Progenitor cell of endocrine pancreas (in vitro differentiated cells): ENCODE results near the gene AHRR. TPM values are rescaled to one million over a fixed set of nuclear protein-coding genes. Genes with fewer than 3 reads are reported as not detected.

Source experiments
- DNase-seq: peaks from one replicate; pipeline ENCODE4 v3.0.0; 2021; ENCODE audit warnings: low spot score; ENCODE audit not compliant: unreplicated experiment
- H3K27ac Mint-ChIP-seq: 2 replicates; pipeline ENCODE4 v1.8.0; 2021; ENCODE audit warnings: mild to moderate bottlenecking, moderate library complexity, mixed read lengths
- H3K27me3 Mint-ChIP-seq: 2 replicates; pipeline ENCODE4 v1.8.0; 2021; ENCODE audit warnings: mixed read lengths
- H3K36me3 Mint-ChIP-seq: 2 replicates; pipeline ENCODE4 v1.8.0; 2022; ENCODE audit warnings: mixed read lengths; ENCODE audit not compliant: insufficient read depth
- H3K4me1 Mint-ChIP-seq: 2 replicates; pipeline ENCODE4 v1.8.0; 2021; ENCODE audit warnings: low read depth, mixed read lengths
- H3K4me3 Mint-ChIP-seq: 2 replicates; pipeline ENCODE4 v1.8.0; 2021; ENCODE audit warnings: low read depth, mild to moderate bottlenecking, moderate library complexity, mixed read lengths
- H3K9me3 Mint-ChIP-seq: 2 replicates; pipeline ENCODE4 v1.8.0; 2021; ENCODE audit warnings: low read depth, mixed read lengths
- CTCF ChIP-seq: fragments of 200-600 bp; sonication (generic); IDR thresholded peaks from one replicate; pipeline ENCODE4 v1.5.0; 2021; ENCODE audit warnings: antibody characterized with exemption, mild to moderate bottlenecking; ENCODE audit not compliant: unreplicated experiment
- total RNA-seq: library from RNA; stranded (reverse); gene quantifications from 2 replicates; pipeline ENCODE4 v1.2.1, GENCODE V29; 2021

The AHRR gene
- total RNA-seq, 1 donor from 2014 or later: 1.3 TPM

GRCh38 chr5:322942-323879, 1.7 kb downstream of the AHRR start:
- DNase-seq: no peak
- Mint-ChIP-seq H3K36me3 (no peaks in the 10 kb centered on the region), H3K27me3 (peaks cover 65% of the 10 kb centered on the region), H3K27ac (no peak overlapping the region), H3K4me3 (no peak overlapping the region), H3K9me3 (no peaks in the 10 kb centered on the region), H3K4me1 (no peaks in the 10 kb centered on the region)
- TF ChIP-seq CTCF: no peak

GRCh38 chr5:324736-325612, 3.5 kb downstream of the AHRR start:
- H3K27me3 Mint-ChIP-seq: peaks cover 67% of the 10 kb centered on the region
- no peaks in the 10 kb centered on the region for H3K9me3 Mint-ChIP-seq
- no peaks in the 10 kb centered on the region for H3K4me1 Mint-ChIP-seq
- no peak for TF ChIP-seq CTCF
- no peak overlapping the region for H3K4me3 Mint-ChIP-seq
- no peaks in the 10 kb centered on the region for H3K36me3 Mint-ChIP-seq
- DNase-seq: no peak
- no peak overlapping the region for H3K27ac Mint-ChIP-seq

GRCh38 chr5:326109-326508, 4.6 kb downstream of the AHRR start:
- Mint-ChIP-seq H3K4me1 (no peaks in the 10 kb centered on the region), H3K27me3 (peaks cover 64% of the 10 kb centered on the region), H3K4me3 (no peak overlapping the region), H3K9me3 (no peaks in the 10 kb centered on the region), H3K27ac (no peak overlapping the region), H3K36me3 (no peaks in the 10 kb centered on the region)
- no peak for DNase-seq
- TF ChIP-seq CTCF: no peak

GRCh38 chr5:329121-329735, 7.7 kb downstream of the AHRR start:
- no peak for DNase-seq
- Mint-ChIP-seq H3K9me3 (no peaks in the 10 kb centered on the region), H3K27ac (no peak overlapping the region), H3K4me3 (no peak overlapping the region), H3K27me3 (peaks cover 60% of the 10 kb centered on the region), H3K4me1 (no peaks in the 10 kb centered on the region), H3K36me3 (no peaks in the 10 kb centered on the region)
- TF ChIP-seq CTCF: no peak

- TF ChIP-seq CTCF: no peak
- Mint-ChIP-seq H3K27ac (no peak overlapping the region), H3K36me3 (no peaks in the 10 kb centered on the region), H3K9me3 (no peaks in the 10 kb centered on the region), H3K4me1 (no peaks in the 10 kb centered on the region), H3K27me3 (peaks cover 63% of the 10 kb centered on the region), H3K4me3 (no peak overlapping the region)
- no peak for DNase-seq
Measured at GRCh38 chr5:329768-330167, 8.3 kb downstream of the AHRR start.
